Activated naive CD4-positive, alpha-beta T cell treated with anti-CD3 and anti-CD28 coated beads, Interleukin-2, amount 10 ng/mL, durations not matched to agents 7 days and 5 days (primary cell): ENCODE data around the gene TMEM250.
"Not testable (repeated sequence)": the region's sequence is repeated elsewhere in the genome, so short reads cannot be mapped to it uniquely, and the experiment has no call there.

Experiments used
- CTCF ChIA-PET: fragments of 350-600 bp; sonication (Branson Sonifier 250); formaldehyde crosslinking; loops from one replicate; lab custom pipeline; 2021; ENCODE audit warnings: antibody characterized with exemption; lab: Charles Lee
- DNase-seq: peaks from one replicate; pipeline ENCODE4 v3.0.0-alpha.2; 2020
- H3K27ac Mint-ChIP-seq: one replicate; pipeline ENCODE4 v1.8.0; 2021; ENCODE audit warnings: mild to moderate bottlenecking, moderate library complexity, mixed read lengths
- H3K27me3 Mint-ChIP-seq: one replicate; pipeline ENCODE4 v1.8.0; 2021; ENCODE audit warnings: mild to moderate bottlenecking, mixed read lengths
- H3K36me3 Mint-ChIP-seq: one replicate; pipeline ENCODE4 v1.8.0; 2021; ENCODE audit warnings: mixed read lengths
- H3K4me1 Mint-ChIP-seq: one replicate; pipeline ENCODE4 v1.8.0; 2021; ENCODE audit warnings: mixed read lengths
- H3K4me3 Mint-ChIP-seq: one replicate; pipeline ENCODE4 v1.8.0; 2021; ENCODE audit warnings: mild to moderate bottlenecking, moderate library complexity, mixed read lengths
- H3K9me3 Mint-ChIP-seq: one replicate; pipeline ENCODE4 v1.8.0; 2021; ENCODE audit warnings: mixed read lengths

TMEM250 gene

GRCh38 chr9:136105398-136106135 lies 13.1 kb downstream of the TMEM250 start:
- Mint-ChIP-seq H3K9me3 (no peaks in the 10 kb centered on the region), H3K27ac (peak overlapping the region; percentile 87), H3K4me3 (peak overlapping the region; percentile 74), H3K4me1 (peaks cover 50% of the 10 kb centered on the region), H3K36me3 (peaks cover 3% of the 10 kb centered on the region), H3K27me3 (peaks cover 10% of the 10 kb centered on the region)
- no peak for DNase-seq
- CTCF ChIA-PET = interaction anchor here (3.6 kb wide), 1 partner anchor 17 kb away, joined by 14 read pairs; no protein-coding TSS in a partner anchor

GRCh38 chr9:136104916-136105315 lies 13.8 kb downstream of the TMEM250 start:
- H3K9me3 Mint-ChIP-seq = no peaks in the 10 kb centered on the region
- CTCF ChIA-PET = interaction anchor here (3.6 kb wide), 1 partner anchor 18 kb away, joined by 14 read pairs; no protein-coding TSS in a partner anchor

GRCh38 chr9:136104488-136104800 lies 14.2 kb downstream of the TMEM250 start:
- CTCF ChIA-PET = interaction anchor here (3.6 kb wide), 1 partner anchor 19 kb away, joined by 14 read pairs; no protein-coding TSS in a partner anchor

More at GRCh38 chr9:136104916-136105315, 13.8 kb downstream of the TMEM250 start:
- Mint-ChIP-seq H3K27ac (no peak overlapping the region), H3K4me1 (peaks cover 44% of the 10 kb centered on the region), H3K27me3 (peaks cover 10% of the 10 kb centered on the region), H3K36me3 (peaks cover 2% of the 10 kb centered on the region), H3K4me3 (no peak overlapping the region)
- DNase-seq = no peak

GRCh38 chr9:136103651-136104487 lies 14.8 kb downstream of the TMEM250 start:
- H3K9me3 Mint-ChIP-seq = no peaks in the 10 kb centered on the region
- peak overlapping the region; percentile 24 for H3K27ac Mint-ChIP-seq
- H3K27me3 Mint-ChIP-seq = peaks cover 14% of the 10 kb centered on the region
- H3K4me3 Mint-ChIP-seq = no peak overlapping the region
- H3K4me1 Mint-ChIP-seq = peaks cover 44% of the 10 kb centered on the region
- CTCF ChIA-PET = no interaction called here
- H3K36me3 Mint-ChIP-seq = peaks cover 2% of the 10 kb centered on the region
- no peak for DNase-seq

More at GRCh38 chr9:136104488-136104800, 14.2 kb downstream of the TMEM250 start:
- Mint-ChIP-seq H3K36me3 (peaks cover 2% of the 10 kb centered on the region), H3K27ac (peak overlapping the region; percentile 24), H3K9me3 (no peaks in the 10 kb centered on the region), H3K27me3 (peaks cover 10% of the 10 kb centered on the region), H3K4me3 (no peak overlapping the region), H3K4me1 (peaks cover 42% of the 10 kb centered on the region)
- DNase-seq = no peak

- H3K9me3 Mint-ChIP-seq, H3K27ac Mint-ChIP-seq, DNase-seq, H3K4me3 Mint-ChIP-seq, H3K36me3 Mint-ChIP-seq: not testable (repeated sequence)
- peaks cover 25% of the 10 kb centered on the region for H3K4me1 Mint-ChIP-seq
- CTCF ChIA-PET = interaction anchor here (1.1 to 1.4 kb wide), 2 partner anchors 16 to 21 kb away, joined by 4 read pairs; no protein-coding TSS in a partner anchor
- peaks cover 35% of the 10 kb centered on the region for H3K27me3 Mint-ChIP-seq
Measured at GRCh38 chr9:136101615-136102074, 17.0 kb downstream of the TMEM250 start.

- no peak overlapping the region for H3K27ac Mint-ChIP-seq
- no peaks in the 10 kb centered on the region for H3K36me3 Mint-ChIP-seq
- CTCF ChIA-PET = interaction anchor here (1.1 kb wide), 1 partner anchor 17 kb away, joined by 4 read pairs; no protein-coding TSS in a partner anchor
- H3K9me3 Mint-ChIP-seq = no peaks in the 10 kb centered on the region
- peaks cover 23% of the 10 kb centered on the region for H3K4me1 Mint-ChIP-seq
- H3K27me3 Mint-ChIP-seq = peaks cover 42% of the 10 kb centered on the region
- no peak overlapping the region for H3K4me3 Mint-ChIP-seq
- no peak for DNase-seq
Measured at GRCh38 chr9:136100700-136101614, 17.7 kb downstream of the TMEM250 start.

- Mint-ChIP-seq H3K27me3 (peaks cover 45% of the 10 kb centered on the region), H3K9me3 (no peaks in the 10 kb centered on the region), H3K4me3 (no peak overlapping the region), H3K36me3 (no peaks in the 10 kb centered on the region), H3K27ac (no peak overlapping the region), H3K4me1 (peaks cover 14% of the 10 kb centered on the region)
- CTCF ChIA-PET = no interaction called here
- no peak for DNase-seq
Measured at GRCh38 chr9:136099542-136099941, 19.1 kb downstream of the TMEM250 start.

- H3K4me3 Mint-ChIP-seq = no peak overlapping the region
- DNase-seq = no peak
- H3K27ac Mint-ChIP-seq = no peak overlapping the region
- CTCF ChIA-PET = no interaction called here
- H3K9me3 Mint-ChIP-seq = no peaks in the 10 kb centered on the region
- H3K4me1 Mint-ChIP-seq = peaks cover 12% of the 10 kb centered on the region
- H3K36me3 Mint-ChIP-seq = no peaks in the 10 kb centered on the region
- peaks cover 50% of the 10 kb centered on the region for H3K27me3 Mint-ChIP-seq
Measured at GRCh38 chr9:136098844-136099243, 19.8 kb downstream of the TMEM250 start.

GRCh38 chr9:136098210-136098609 lies 20.5 kb downstream of the TMEM250 start:
- Mint-ChIP-seq H3K27me3 (peaks cover 50% of the 10 kb centered on the region), H3K9me3 (no peaks in the 10 kb centered on the region), H3K36me3 (no peaks in the 10 kb centered on the region), H3K4me3 (no peak overlapping the region), H3K27ac (no peak overlapping the region), H3K4me1 (peaks cover 17% of the 10 kb centered on the region)
- no peak for DNase-seq
- CTCF ChIA-PET = no interaction called here

- Mint-ChIP-seq H3K27ac (no peak overlapping the region), H3K27me3 (peaks cover 63% of the 10 kb centered on the region), H3K4me1 (peaks cover 21% of the 10 kb centered on the region), H3K4me3 (peak overlapping the region; percentile 68), H3K36me3 (no peaks in the 10 kb centered on the region), H3K9me3 (no peaks in the 10 kb centered on the region)
- no peak for DNase-seq
- CTCF ChIA-PET = interaction anchor here (1.3 to 2.3 kb wide), 2 partner anchors 11 to 27 kb away, joined by 3 to 7 read pairs; no protein-coding TSS in a partner anchor
Measured at GRCh38 chr9:136096505-136097001, 22.1 kb downstream of the TMEM250 start.

- H3K27me3 Mint-ChIP-seq = peaks cover 64% of the 10 kb centered on the region
- CTCF ChIA-PET = interaction anchor here (1.1 to 2.3 kb wide), 3 partner anchors 10 to 28 kb away, joined by 3 to 7 read pairs (median 4); no protein-coding TSS in a partner anchor
- no peaks in the 10 kb centered on the region for H3K9me3 Mint-ChIP-seq
- no peak within 1 kb of the TSS for H3K27ac Mint-ChIP-seq
- peaks cover 21% of the 10 kb centered on the region for H3K4me1 Mint-ChIP-seq
- peak; percentile 56 for DNase-seq
- peak within 1 kb of the TSS; percentile 76 for H3K4me3 Mint-ChIP-seq
- no peaks in the 10 kb centered on the region for H3K36me3 Mint-ChIP-seq
Measured at GRCh38 chr9:136095070-136096058, 23.3 kb downstream of the TMEM250 start, which contains the start of gene NACC2. NACC2 (minus strand) TSS chr9:136095289; CDS start chr9:136050521, 44,768 bp downstream.
